Measurements from ENCODE around the gene AVP. TPM values are rescaled to one million over a fixed set of nuclear protein-coding genes. Genes with fewer than 3 reads are reported as not detected.

AVP gene
- total and polyA plus RNA-seq, 9 of the 15 experiments (the other 6 are each of a cell fraction or from before 2014, with no cell fraction given) = not detected

DNA sequence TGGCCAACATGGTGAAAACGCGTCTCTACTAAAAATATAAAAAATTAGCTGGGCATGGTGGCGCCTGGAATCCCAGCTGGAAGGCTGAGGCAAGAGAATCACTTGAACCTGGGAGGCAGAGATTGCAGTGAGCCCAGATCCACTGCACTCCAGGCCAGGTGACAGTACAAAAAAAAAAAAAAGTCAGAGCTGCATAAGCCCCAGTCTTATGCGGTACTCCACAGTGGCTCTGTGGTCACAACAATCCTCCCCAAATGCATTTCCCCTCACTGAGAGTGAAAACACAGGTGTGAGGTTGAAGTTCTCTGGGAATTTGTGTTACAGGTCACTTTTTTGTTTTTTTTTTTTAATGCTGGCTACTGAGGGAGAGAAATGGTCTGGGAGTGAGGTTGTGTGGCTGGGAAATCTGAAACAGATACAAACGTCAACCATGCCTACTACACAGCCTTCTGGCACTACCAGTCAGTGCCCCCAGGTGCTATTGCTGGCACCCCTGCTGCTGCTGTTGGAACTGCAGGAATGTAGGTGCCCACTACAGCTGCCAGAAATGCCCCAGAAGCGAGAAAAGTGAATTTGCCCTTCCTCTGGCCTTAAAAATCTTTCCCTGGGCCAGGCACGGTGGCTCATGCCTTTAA lies 33.0 kb downstream of the AVP start:
- in situ Hi-C loops (cut with MboI) = no loop called here
- H3K79me2 ChIP-seq (ENCODE audit: control insufficient read depth, insufficient read depth, low read length) = peaks cover 15% of the 10 kb centered on the region
- 42% methylated on average over 6 of the region's 7 CpGs for WGBS (ENCODE audit: insufficient coverage, low coverage, missing lambda C conversion rate)
- no peaks in the 10 kb centered on the region for H3K9me3 ChIP-seq (replicated peaks; ENCODE audit: control insufficient read depth, insufficient read depth, low read depth, low read length)
- no peaks in the 10 kb centered on the region for H3K9me1 ChIP-seq (ENCODE audit: control insufficient read depth, insufficient read depth, low read length)
- no peaks in the 10 kb centered on the region for H3K27me3 ChIP-seq (ENCODE audit: control insufficient read depth in 2 of 2, insufficient read depth in 2 of 2, low read length in 2 of 2)
- H3K36me3 ChIP-seq (ENCODE audit: control insufficient read depth, insufficient read depth, low read length) = peaks cover 26% of the 10 kb centered on the region; the same call in 2 of the 3 replicates
- FAIRE-seq (no peak), ATAC-seq (no peak), DNase-seq (ENCODE audit: extremely low read depth in 1 of 4, low spot score in 3 of 4) (no peak)
- no peak overlapping the region for H3K4me3 ChIP-seq
- intact Hi-C loops (cut with micrococcal nuclease) = loop anchor here (10.0 kb wide), 1 partner anchor 223 kb away; no protein-coding TSS in a partner anchor
- POLR2A ChIA-PET = no interaction called here
- no peak overlapping the region for H2AFZ ChIP-seq (ENCODE audit: low read depth, low read length)
- CTCF ChIA-PET (ENCODE audit: low intra/inter-chr PET ratio) = no interaction called here
- no peak overlapping the region for H3K27ac ChIP-seq (ENCODE audit: extremely low read depth, low read depth, low read length)
- BruUV-seq (replicated peaks) = no TSS peak
- H4K20me1 ChIP-seq (replicated peaks; ENCODE audit: control insufficient read depth, insufficient read depth, low read length) = no peaks in the 10 kb centered on the region
- peaks cover 12 to 13% of the 10 kb centered on the region in 2 experiments; a peak in 4 of 5 replicates for H3K4me1 ChIP-seq (replicated peaks in 1 of 2; ENCODE audit: control insufficient read depth in 2 of 2, insufficient read depth in 2 of 2, low read length in 2 of 2)
- H3K9ac ChIP-seq (ENCODE audit: insufficient read depth in 1 of 2, low read depth in 2 of 2, low read length in 2 of 2) = no peak overlapping the region
- no peak overlapping the region for H3K4me2 ChIP-seq (ENCODE audit: insufficient read depth, low read length)
- no peak for TF ChIP-seq ZKSCAN8 (CRISPR knock-in tag; IDR thresholded peaks at IDR 0.05)
- no peak for TF ChIP-seq KLF6 (CRISPR knock-in tag; IDR thresholded peaks at IDR 0.05; ENCODE audit: borderline replicate concordance)
- TF ChIP-seq ERF (CRISPR knock-in tag; IDR thresholded peaks at IDR 0.05) = no peak
- no peak for TF ChIP-seq PCBP2 (IDR thresholded peaks at IDR 0.05; ENCODE audit: low read depth, low read length, poor library complexity, severe bottlenecking)
- TF ChIP-seq POLR2AphosphoS2 (IDR thresholded peaks at IDR 0.05; ENCODE audit: low read length) = no peak
- TF ChIP-seq SAFB2 (IDR thresholded peaks at IDR 0.05; ENCODE audit: borderline replicate concordance, low read depth, low read length, severe bottlenecking) = no peak
- TF ChIP-seq, protein P1, sequence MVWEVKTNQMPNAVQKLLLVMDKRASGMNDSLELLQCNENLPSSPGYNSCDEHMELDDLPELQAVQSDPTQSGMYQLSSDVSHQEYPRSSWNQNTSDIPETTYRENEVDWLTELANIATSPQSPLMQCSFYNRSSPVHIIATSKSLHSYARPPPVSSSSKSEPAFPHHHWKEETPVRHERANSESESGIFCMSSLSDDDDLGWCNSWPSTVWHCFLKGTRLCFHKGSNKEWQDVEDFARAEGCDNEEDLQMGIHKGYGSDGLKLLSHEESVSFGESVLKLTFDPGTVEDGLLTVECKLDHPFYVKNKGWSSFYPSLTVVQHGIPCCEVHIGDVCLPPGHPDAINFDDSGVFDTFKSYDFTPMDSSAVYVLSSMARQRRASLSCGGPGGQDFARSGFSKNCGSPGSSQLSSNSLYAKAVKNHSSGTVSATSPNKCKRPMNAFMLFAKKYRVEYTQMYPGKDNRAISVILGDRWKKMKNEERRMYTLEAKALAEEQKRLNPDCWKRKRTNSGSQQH (CRISPR knock-in tag; IDR thresholded peaks at IDR 0.05) = no peak
- TF ChIP-seq ILK (tag; IDR thresholded peaks at IDR 0.05; ENCODE audit: borderline replicate concordance, low read depth) = no peak
- TF ChIP-seq, protein P2, sequence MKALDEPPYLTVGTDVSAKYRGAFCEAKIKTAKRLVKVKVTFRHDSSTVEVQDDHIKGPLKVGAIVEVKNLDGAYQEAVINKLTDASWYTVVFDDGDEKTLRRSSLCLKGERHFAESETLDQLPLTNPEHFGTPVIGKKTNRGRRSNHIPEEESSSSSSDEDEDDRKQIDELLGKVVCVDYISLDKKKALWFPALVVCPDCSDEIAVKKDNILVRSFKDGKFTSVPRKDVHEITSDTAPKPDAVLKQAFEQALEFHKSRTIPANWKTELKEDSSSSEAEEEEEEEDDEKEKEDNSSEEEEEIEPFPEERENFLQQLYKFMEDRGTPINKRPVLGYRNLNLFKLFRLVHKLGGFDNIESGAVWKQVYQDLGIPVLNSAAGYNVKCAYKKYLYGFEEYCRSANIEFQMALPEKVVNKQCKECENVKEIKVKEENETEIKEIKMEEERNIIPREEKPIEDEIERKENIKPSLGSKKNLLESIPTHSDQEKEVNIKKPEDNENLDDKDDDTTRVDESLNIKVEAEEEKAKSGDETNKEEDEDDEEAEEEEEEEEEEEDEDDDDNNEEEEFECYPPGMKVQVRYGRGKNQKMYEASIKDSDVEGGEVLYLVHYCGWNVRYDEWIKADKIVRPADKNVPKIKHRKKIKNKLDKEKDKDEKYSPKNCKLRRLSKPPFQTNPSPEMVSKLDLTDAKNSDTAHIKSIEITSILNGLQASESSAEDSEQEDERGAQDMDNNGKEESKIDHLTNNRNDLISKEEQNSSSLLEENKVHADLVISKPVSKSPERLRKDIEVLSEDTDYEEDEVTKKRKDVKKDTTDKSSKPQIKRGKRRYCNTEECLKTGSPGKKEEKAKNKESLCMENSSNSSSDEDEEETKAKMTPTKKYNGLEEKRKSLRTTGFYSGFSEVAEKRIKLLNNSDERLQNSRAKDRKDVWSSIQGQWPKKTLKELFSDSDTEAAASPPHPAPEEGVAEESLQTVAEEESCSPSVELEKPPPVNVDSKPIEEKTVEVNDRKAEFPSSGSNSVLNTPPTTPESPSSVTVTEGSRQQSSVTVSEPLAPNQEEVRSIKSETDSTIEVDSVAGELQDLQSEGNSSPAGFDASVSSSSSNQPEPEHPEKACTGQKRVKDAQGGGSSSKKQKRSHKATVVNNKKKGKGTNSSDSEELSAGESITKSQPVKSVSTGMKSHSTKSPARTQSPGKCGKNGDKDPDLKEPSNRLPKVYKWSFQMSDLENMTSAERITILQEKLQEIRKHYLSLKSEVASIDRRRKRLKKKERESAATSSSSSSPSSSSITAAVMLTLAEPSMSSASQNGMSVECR (CRISPR knock-in tag; IDR thresholded peaks at IDR 0.05) = no peak
- TF ChIP-seq ZNF146 (CRISPR knock-in tag; IDR thresholded peaks at IDR 0.05; ENCODE audit: unreplicated experiment) = no peak
- TF ChIP-seq SRSF1 (IDR thresholded peaks at IDR 0.05; ENCODE audit: low read depth, low read length) = no peak
- no peak for TF ChIP-seq SMARCE1 (IDR thresholded peaks at IDR 0.05)

Measured in K562 (cell line).